ENCODE results near the gene VCAN. TPM values are rescaled to one million over a fixed set of nuclear protein-coding genes. Genes with fewer than 3 reads are reported as not detected.

Gene VCAN
- total RNA-seq, 1 experiment from 2014 or later: 0.72 TPM

DNA sequence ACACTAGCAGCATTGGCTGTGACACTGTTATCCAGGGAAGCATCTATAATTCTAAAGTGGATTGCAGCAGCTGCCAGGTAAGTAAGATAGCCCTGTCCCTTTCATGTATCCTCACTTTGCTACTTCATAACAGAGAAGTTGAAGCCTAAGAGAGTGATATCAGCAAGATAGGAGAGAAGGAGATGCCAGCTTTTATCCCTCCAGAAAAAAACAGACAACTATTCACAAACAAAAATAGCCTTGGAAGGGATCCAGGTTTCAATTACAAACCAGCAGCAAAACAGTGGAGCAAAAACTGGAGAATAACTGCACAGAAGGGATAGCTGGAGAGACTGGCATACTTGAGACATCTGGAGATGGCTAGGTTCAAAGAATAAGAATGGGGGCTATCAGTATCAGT lies 19.6 kb upstream of the VCAN start:
- Histone ChIP-seq H3K27ac (ENCODE audit: low read length) (no peak overlapping the region), H3K27me3 (ENCODE audit: control insufficient read depth, insufficient read depth, low read length) (no peaks in the 10 kb centered on the region), H3K36me3 (ENCODE audit: control insufficient read depth, insufficient read depth, low read length) (no peaks in the 10 kb centered on the region), H3K4me1 (ENCODE audit: control insufficient read depth, insufficient read depth, low read length) (no peaks in the 10 kb centered on the region), H3K4me3 (ENCODE audit: low read depth in 2 of 2, low read length in 2 of 2) (no peak overlapping the region), H3K9me3 (ENCODE audit: control insufficient read depth, insufficient read depth, low read depth, low read length) (peaks cover 6% of the 10 kb centered on the region; the same call in 1 of the 2 replicates)
- TF ChIP-seq TCF7L2 (IDR thresholded peaks at IDR 0.05; ENCODE audit: low read depth, low read length) (no peak), SIN3A (IDR thresholded peaks at IDR 0.05; ENCODE audit: borderline replicate concordance, insufficient read depth, low read depth, low read length) (no peak), POLR2AphosphoS5 (IDR thresholded peaks at IDR 0.05; ENCODE audit: low read depth, low read length) (no peak), CTCF (IDR thresholded peaks at IDR 0.05) (no peak), REST (IDR thresholded peaks at IDR 0.05; ENCODE audit: insufficient read depth in 1 of 2, low read depth in 2 of 2, low read length in 1 of 2) (no peak)
- ATAC-seq: no peak
- intact Hi-C loops (cut with micrococcal nuclease; ENCODE audit: unreplicated experiment) (no loop called here), in situ Hi-C loops (cut with HindIII; ENCODE audit: low pct_unique_long_range_greater_than_20kb, low sequenced_read_pairs) (no loop called here)
- BruUV-seq (replicated peaks): no TSS peak
- ChIA-PET POLR2A (no interaction called here), CTCF (no interaction called here)
- DNase-seq (ENCODE audit: low read depth, low spot score): no peak

DNA sequence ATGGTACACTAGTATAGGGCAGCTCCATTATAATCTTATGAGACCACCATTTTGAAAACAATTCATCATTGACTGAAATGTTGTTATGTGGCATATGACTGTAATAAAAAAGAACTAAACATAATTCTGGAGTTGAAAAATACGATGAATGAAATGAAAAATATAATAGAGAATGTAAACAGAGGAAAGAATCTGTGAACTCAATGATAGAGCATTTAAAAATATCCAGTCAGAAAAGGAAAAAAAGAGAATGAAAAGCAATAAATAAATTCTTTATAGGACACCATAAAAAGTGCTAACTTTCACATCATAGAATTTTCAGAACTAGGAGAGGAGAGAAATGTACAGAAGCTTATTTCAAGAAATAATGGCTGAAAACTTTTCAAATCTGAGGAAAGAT lies 17.6 kb upstream of the VCAN start:
- BruUV-seq (replicated peaks): no TSS peak
- Histone ChIP-seq H3K27me3 (ENCODE audit: control insufficient read depth, insufficient read depth, low read length) (no peaks in the 10 kb centered on the region), H3K36me3 (ENCODE audit: control insufficient read depth, insufficient read depth, low read length) (no peaks in the 10 kb centered on the region), H3K4me1 (ENCODE audit: control insufficient read depth, insufficient read depth, low read length) (no peaks in the 10 kb centered on the region), H3K9me3 (ENCODE audit: control insufficient read depth, insufficient read depth, low read depth, low read length) (peaks cover 6% of the 10 kb centered on the region; the same call in 1 of the 2 replicates), H3K4me3 (ENCODE audit: low read depth in 2 of 2, low read length in 2 of 2) (no peak overlapping the region), H3K27ac (ENCODE audit: low read length) (no peak overlapping the region)
- CTCF ChIA-PET: no interaction called here
- ATAC-seq: no peak
- in situ Hi-C loops (cut with HindIII; ENCODE audit: low pct_unique_long_range_greater_than_20kb, low sequenced_read_pairs): no loop called here
- DNase-seq (ENCODE audit: low read depth, low spot score): no peak
- intact Hi-C loops (cut with micrococcal nuclease; ENCODE audit: unreplicated experiment): no loop called here
- TF ChIP-seq TCF7L2 (IDR thresholded peaks at IDR 0.05; ENCODE audit: low read depth, low read length) (no peak), SIN3A (IDR thresholded peaks at IDR 0.05; ENCODE audit: borderline replicate concordance, insufficient read depth, low read depth, low read length) (no peak), REST (IDR thresholded peaks at IDR 0.05; ENCODE audit: insufficient read depth in 1 of 2, low read depth in 2 of 2, low read length in 1 of 2) (no peak), CTCF (IDR thresholded peaks at IDR 0.05) (no peak)
- POLR2A ChIA-PET: no interaction called here
